ENCODE measurements around the gene TPCN1.
A peak's percentile ranks its signal among the peaks of the same experiment; 100 is the strongest.

The TPCN1 gene

DNA sequence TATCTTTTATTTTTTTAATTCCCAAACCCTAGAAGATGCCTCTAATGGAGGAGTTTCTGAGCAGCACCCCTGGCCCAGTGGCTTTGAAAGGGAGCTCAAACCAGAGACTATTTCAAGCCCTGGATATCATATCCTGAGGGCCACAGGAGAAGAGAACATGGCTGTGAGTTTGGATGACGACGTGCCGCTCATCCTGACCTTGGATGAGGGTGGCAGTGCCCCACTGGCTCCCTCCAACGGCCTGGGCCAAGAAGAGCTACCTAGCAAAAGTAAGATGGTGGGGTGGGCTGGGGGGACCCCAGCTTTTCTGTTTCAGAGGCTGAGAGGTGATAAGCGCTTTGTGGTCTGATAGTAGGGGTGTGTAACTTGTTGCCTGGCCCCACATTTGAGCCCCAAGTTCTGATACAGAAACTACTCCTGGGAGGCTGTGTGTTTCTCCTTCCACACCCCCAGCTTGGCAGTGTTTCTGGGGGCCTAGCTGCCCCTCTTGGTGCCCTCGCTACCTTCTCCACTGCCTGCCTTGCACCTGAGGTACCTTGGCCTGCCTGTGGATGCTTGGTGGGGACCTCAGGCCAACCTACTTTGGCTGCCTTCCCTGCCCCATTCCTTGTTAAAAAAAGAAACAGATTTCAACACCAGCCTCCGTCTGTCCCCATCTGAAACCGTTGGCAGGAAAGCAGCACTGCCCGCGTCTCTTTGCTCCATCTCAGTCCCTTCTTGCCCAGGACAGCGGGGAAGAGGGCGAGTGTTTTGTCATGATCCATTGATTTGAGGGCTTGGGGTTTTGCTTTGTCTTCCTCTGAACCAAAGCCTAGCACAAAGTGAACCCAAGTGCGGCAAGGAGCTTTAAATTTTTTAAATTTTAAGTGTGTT, 5.7 kb downstream of the TPCN1 start:
- no peak for DNase-seq (ENCODE audit: low spot score)

- no peak for DNase-seq (ENCODE audit: low spot score)
These were observed 6.6 kb downstream of the TPCN1 start for GRCh38 chr12:113227686-113228391.

DNA sequence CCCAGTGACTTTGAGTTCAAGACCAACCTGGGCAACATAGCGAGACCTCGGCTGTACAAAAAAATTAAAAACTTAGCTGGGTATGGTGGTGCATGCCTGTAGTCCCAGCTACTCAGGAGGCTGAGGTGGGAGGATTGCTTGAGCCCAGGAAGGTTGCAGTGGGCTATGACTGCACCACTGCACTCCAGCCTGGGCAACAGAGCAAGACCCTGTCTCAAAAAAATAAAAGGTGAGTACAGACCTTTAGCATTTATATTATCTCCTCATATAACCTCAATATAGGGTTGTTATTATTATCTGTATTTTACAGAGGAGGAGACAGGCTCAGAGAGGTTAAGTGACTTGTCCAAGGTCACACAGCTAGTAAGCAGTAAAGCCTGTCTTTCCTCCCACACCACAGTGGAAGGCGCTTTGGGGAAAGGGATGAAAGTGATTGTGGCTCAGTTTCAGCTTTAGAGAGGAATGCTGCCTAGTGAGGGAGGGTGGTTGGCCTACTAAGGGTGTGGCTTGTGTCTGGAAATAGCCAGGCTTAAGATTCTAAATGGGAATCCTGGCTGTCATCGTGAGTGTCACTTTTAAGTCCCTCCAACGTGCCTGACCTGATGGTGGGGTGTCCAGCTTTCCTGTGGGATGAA, 7.2 kb downstream of the TPCN1 start:
- no peak for DNase-seq (ENCODE audit: low spot score)

DNA sequence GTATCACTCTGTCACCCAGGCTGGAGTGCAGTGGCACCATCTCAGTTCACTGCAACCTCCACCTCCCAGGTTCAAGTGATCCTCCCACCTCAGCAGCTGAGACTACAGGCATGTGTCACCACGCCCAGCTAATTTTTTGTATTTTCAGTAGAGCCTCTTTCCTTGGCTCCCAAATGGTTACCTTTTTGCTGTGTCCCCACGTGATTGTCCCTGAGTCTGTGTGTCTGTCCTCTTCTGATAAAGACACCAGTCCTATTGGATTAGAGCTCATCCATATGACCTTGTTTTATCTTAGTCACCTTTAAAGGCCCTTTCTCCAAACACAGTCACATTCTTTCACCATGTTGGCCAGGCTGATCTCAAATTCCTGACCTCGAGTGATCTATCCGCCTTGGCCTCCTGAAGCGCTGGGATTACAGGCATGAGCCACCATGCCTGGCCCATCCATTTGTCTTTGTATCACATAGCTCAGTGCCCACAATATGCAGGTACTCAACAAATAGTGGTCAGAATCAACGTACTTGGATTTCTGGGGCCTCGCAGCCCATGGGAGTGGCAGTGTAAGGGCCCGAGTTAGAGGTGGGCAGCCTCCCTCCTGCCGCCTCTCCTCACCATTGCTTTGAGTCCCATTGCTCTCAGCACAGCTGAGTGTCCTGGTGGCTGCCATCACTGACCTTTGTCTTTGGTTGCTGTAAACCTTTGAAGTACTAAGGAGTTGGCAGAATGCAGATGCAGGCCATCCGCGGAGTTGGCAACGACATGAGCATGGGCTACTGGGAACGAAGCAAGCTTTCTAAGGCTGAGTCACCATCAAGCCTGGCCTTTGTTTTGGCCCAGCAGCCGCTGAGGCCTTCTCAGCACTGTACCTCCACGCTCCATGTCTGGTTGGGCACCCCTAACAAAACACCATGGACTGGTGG, 9.3 kb downstream of the TPCN1 start:
- DNase-seq (ENCODE audit: low spot score): no peak

GRCh38 chr12:113231235-113232088, 10.2 kb downstream of the TPCN1 start:
- no peak for DNase-seq (ENCODE audit: low spot score)

GRCh38 chr12:113232089-113232839, 11.0 kb downstream of the TPCN1 start:
- DNase-seq (ENCODE audit: low spot score): no peak

- DNase-seq (ENCODE audit: low spot score): peak; percentile 76
These were observed 11.7 kb downstream of the TPCN1 start for GRCh38 chr12:113232840-113233585.

DNA sequence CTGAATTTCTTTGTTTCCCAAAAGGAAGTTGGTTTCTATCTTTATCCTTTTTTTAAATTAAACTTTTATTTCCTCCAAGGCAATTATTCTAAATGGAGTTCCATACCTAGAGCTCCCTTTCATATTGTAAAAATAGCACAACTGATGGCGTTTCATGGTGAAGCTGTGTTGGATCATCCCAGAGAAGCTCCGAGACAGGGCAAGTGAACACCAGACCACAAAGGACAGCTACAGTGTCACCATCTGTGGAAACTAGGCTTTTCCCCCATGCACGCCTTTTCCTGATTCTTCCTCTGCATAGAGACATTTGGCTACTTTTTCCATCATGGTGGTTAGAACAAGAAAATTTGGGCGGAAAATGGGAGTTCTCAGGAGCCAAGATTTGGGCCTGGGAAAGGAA, 12.7 kb downstream of the TPCN1 start:
- no peak for DNase-seq (ENCODE audit: low spot score)

- no peak for DNase-seq (ENCODE audit: low spot score)
These were observed 13.2 kb downstream of the TPCN1 start for GRCh38 chr12:113234483-113234882.

GRCh38 chr12:113235976-113236375, 14.7 kb downstream of the TPCN1 start:
- DNase-seq (ENCODE audit: low spot score): no peak

DNA sequence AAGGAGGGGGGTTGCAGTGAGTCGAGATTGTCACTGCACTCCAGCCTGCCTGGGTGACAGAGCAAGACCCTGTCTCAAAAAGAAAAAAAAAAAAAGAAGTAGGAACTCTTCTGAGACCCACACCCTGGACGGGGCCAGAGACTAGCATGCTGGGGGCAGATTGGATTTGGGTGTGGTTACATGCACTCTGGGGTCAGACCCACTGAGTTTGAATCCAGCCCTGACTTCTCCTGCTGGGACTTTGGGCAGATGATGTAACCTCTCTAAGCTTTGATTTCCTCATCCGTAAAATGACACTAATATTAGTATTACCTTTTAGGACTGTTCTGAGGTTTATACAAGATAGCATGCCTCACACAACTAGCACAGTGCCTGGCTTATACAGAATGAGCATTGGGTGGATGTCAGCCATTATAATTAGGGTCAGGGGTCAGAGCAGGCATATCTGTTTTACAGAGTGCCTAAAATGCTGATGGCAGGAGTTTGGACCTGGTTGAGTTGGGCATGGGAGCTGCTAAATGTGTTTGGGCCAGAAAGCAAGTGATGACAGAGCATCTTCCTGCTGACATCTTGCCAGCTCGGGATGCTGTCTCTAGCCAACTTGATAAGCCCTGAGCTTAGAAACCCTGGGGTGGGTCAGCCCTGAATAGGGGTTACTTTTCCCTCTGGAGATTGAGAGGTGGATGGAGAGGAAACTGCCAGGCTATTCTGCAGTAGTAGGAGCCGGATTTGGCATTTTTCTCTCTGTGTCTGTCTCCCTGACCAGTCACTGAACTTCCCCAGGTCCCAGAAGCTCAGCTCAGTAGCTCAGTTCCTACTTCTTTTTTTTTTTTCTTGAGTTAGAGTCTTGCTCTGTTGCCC, 15.5 kb downstream of the TPCN1 start:
- no peak for DNase-seq (ENCODE audit: low spot score)

DNA sequence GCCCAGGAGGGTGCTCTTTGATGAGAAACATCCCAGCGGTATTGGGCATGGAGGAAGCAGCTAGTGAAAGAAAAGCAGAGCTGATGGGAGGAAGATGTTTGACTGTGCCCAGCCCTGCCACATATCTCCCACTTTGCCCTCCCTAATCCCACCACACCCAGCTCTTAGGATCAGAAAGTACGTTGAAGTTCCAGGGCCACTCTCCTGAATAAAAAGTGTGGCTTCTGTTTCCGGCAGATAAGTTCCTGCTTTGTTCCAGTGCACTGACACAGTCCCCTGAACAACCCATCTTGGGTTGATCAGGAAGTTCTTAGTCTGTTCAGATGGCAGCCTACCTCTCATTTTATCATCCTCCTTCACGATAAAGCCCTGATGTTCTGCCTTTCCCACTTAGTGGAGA, 16.5 kb downstream of the TPCN1 start:
- DNase-seq (ENCODE audit: low spot score): no peak

DNA sequence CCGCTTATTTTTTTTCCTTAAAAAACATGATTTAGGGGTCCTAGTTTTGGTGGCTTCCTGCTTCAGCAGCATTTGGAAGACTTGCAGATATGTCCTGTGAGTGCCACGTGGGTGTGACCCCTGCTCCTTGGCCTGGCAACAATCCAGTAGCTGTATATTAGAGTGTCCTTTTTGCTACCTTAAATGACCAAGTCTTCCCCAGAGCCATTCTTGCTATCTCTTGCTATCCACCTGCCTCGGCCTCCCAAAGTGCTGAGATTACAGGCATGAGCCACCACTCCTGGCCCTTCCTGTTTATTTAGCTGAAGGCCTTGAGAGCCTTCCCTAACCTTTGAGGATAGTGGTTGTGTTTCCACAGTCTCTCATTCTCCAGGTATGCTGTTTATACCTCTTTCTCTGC, 17.0 kb downstream of the TPCN1 start:
- DNase-seq (ENCODE audit: low spot score): no peak

DNA sequence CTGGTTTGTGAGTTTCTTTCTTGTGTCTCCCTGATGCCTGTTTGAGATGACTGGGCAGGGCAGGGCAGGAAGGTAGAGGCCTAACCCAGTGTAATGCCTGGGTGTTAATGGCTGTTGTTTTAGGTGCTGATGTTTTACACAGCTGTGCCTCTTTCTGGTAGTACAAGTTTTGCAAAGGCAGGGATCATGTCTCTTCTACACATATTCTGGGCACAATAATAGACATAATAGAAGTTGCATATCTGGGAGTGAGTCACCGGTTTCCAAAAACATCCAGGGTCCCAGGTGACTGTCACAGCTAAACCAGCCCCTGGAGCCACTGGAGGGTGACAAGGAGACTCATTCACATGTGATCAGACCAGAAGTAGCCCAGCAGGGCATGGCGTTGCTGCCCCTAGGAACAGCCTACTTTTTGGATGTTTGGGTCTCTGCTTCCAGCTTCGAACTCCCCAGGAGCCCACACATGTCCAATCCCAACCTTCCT, 18.1 kb downstream of the TPCN1 start:
- DNase-seq (ENCODE audit: low spot score): no peak

DNA sequence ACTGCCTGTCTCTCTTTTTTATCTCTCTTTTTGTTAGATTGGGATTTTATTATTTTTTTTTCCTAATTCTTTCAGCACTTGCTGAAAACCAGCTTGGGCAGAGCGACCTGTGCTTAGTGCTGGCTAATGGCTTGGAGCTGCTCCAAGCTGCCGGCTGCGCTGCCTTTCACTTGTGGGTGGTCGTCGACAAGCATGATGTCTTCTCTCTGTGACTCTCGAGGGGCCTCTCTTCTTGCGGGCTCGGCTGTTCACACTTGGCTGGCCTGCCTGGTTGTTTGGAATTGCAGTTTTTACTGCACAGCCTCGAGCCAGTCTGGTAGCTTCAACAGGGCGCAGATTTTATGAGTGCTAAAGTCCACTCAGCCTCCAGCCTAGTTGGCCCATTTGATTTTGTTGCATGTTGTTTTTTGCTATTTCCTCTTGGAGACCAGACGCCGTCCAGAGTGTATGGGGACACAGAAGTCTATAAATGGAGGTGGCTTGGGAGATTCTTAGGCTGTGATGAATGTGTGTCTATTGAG, 18.6 kb downstream of the TPCN1 start:
- no peak for DNase-seq (ENCODE audit: low spot score)

GRCh38 chr12:113240395-113240794, 19.1 kb downstream of the TPCN1 start:
- no peak for DNase-seq (ENCODE audit: low spot score)

DNA sequence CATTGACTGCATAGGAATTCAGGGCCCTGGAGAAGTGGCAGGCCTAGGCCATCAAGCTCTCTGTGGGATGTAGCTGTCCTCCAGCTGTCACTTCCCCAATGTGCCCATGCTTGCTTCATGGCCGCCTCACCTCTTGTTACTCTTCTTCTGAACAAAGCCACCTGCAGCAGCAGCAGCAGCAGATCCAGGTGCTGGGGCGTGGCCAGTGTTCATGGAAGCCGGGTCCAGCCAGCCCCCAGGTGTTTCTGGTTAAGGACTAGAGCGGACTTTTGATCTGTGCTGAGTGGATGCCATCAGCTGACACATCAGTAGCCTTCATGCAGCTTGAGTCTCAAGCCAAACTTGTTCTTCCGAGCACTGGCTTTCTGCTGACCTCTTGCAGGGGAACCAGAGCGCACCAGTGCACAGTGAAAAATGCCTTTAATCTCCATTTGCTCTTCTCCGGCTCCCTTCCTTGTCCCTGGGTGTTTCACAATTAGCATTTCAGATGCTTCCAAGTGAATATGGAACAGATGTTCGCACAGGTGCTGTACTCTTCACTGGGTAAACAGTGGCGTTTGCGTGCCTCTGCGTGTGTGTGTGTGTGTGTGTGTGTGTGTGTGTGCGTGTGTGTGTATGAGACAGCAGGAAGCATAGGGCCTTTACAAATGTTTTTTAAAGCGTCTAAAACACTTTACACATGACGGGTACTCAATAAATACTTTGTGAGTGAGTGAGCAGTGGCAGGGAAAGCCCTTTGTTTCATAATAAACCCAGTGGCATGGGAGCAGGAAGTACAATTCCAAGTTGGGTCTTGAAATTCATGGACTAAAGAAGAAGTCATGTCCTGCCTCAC, 20.1 kb downstream of the TPCN1 start:
- DNase-seq (ENCODE audit: low spot score): no peak

Measured in putamen (tissue), 1 donor.